ENCODE data around the gene TMEFF2. TPM values are rescaled to one million over a fixed set of nuclear protein-coding genes. Genes with fewer than 3 reads are reported as not detected.

TMEFF2 gene
- total and polyA plus RNA-seq, 10 of the 15 experiments (the other 5 are each of a cell fraction or from before 2014, with no cell fraction given), result not detected

DNA sequence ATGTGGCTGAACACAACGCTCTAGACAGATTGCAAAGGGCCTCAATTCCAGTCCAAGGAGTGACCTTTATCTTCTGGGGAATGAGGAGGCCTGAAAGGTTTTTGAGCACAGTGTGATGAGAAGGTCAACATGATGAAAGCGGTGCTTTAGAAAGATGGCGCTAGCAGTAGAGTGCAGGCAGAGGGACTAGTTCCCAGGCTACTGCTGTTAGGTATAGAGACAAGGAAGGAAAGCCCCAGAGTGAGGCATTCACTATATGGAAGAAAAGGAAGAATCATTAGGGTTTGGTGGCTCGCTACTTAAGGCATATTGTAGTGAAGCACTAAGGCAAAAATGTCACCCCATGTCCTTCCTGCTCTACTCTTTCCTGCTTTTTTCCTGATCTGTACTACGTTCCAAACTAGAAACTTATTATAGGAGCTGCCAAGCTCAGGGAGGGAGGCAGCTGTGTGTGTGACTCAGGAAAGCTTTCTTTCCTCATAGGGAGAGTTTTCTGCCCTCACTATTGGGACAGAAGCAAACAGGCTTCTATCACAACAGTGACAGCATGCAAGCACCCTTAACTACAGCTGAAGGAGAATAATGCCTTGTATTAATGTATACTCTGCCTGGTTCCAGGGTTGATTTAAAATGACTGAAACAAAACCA, 187.0 kb downstream of the TMEFF2 start:
- no peaks in the 10 kb centered on the region for H3K79me2 ChIP-seq (ENCODE audit: control insufficient read depth, insufficient read depth, low read length)
- in situ Hi-C loops (cut with MboI), result no loop called here
- BruUV-seq (replicated peaks), result no TSS peak
- ChIA-PET RAD21 (ENCODE audit: unreplicated experiment) (interaction anchor here (1.4 kb wide), 1 partner anchor 76 kb away, joined by 4 read pairs; no protein-coding TSS in a partner anchor), SMC1A (ENCODE audit: uncharacterized antibody, unreplicated experiment) (interaction anchor here (1.0 kb wide), 1 partner anchor 84 kb away, joined by 3 read pairs; no protein-coding TSS in a partner anchor), CTCF (interaction anchor here (0.7 to 1.6 kb wide), 4 partner anchors 10 to 155 kb away, joined by 3 to 4 read pairs (median 3); no protein-coding TSS in a partner anchor), POLR2A (no interaction called here)
- H3K4me1 ChIP-seq (ENCODE audit: control insufficient read depth, insufficient read depth, low read length), result peaks cover 17% of the 10 kb centered on the region
- H2AFZ ChIP-seq (ENCODE audit: control insufficient read depth, low read depth, low read length), result peak overlapping the region; percentile 29; the same call in 1 of the 2 replicates
- DNase-seq (ENCODE audit: low read depth, low spot score) (no peak), FAIRE-seq (no peak), ATAC-seq (no peak)
- H3K9me3 ChIP-seq (replicated peaks; ENCODE audit: control insufficient read depth, insufficient read depth, low read length), result no peaks in the 10 kb centered on the region
- H3K27me3 ChIP-seq (replicated peaks in 1 of 2; ENCODE audit: control insufficient read depth in 2 of 2, insufficient read depth in 2 of 2, low read length in 1 of 2), result no peaks in the 10 kb centered on the region
- no peak overlapping the region for H3K4me3 ChIP-seq
- H3K36me3 ChIP-seq (ENCODE audit: control insufficient read depth in 2 of 2, insufficient read depth in 2 of 2, low read length in 1 of 2), result no peaks in the 10 kb centered on the region
- no peak overlapping the region for H3K27ac ChIP-seq (ENCODE audit: control insufficient read depth, insufficient read depth)
- H3K4me2 ChIP-seq (ENCODE audit: control insufficient read depth, insufficient read depth), result no peak overlapping the region
- TF ChIP-seq SUZ12 (IDR thresholded peaks at IDR 0.05; ENCODE audit: unreplicated experiment) (no peak), SIN3A (IDR thresholded peaks at IDR 0.05; ENCODE audit: low read depth, low read length) (no peak)
- WGBS (ENCODE audit: insufficient coverage, insufficient replicate concordance, low lambda C conversion rate, missing lambda C conversion rate), result 63% methylated on average over 5 of the region's 5 CpGs
- H4K20me1 ChIP-seq (ENCODE audit: control insufficient read depth, insufficient read depth), result no peaks in the 10 kb centered on the region
- H3K9ac ChIP-seq (ENCODE audit: control insufficient read depth, insufficient read depth, low read length), result no peak overlapping the region
- intact Hi-C loops (cut with micrococcal nuclease; ENCODE audit: unreplicated experiment), result no loop called here

DNA sequence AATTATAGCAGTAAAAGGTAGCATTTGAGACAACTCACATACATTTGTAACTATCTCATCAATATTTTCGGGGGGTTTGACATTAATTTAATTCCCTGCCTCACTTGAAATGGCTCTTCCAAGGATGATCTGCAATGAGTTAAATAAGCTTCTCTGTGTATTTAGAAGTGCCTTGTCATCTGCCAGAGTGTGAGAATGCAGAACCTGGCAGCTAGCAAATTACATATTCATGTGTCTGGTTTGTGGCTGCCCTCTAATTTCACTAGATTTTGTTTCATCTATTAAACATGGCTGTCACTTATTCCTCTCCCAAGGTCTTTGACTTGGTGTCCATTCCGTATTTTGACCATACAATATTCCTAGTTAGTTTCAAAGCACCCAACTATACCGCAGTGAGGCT, 189.5 kb downstream of the TMEFF2 start:
- DNase-seq (ENCODE audit: low read depth, low spot score) (no peak), ATAC-seq (peak; percentile 53), FAIRE-seq (no peak)
- no TSS peak for BruUV-seq (replicated peaks)
- Histone ChIP-seq H3K79me2 (ENCODE audit: control insufficient read depth, insufficient read depth, low read length) (no peaks in the 10 kb centered on the region), H2AFZ (ENCODE audit: control insufficient read depth, low read depth, low read length) (no peak overlapping the region; the same call in 1 of the 2 replicates), H4K20me1 (ENCODE audit: control insufficient read depth, insufficient read depth) (no peaks in the 10 kb centered on the region), H3K27ac (ENCODE audit: control insufficient read depth, insufficient read depth) (peak overlapping the region; percentile 65; the same call in 1 of the 2 replicates), H3K9ac (ENCODE audit: control insufficient read depth, insufficient read depth, low read length) (no peak overlapping the region), H3K4me1 (ENCODE audit: control insufficient read depth, insufficient read depth, low read length) (peaks cover 17% of the 10 kb centered on the region), H3K9me3 (replicated peaks; ENCODE audit: control insufficient read depth, insufficient read depth, low read length) (no peaks in the 10 kb centered on the region), H3K4me2 (ENCODE audit: control insufficient read depth, insufficient read depth) (peak overlapping the region; percentile 60), H3K4me3 (peak overlapping the region; percentile 39; the same call in 1 of the 2 replicates), H3K27me3 (replicated peaks in 1 of 2; ENCODE audit: control insufficient read depth in 2 of 2, insufficient read depth in 2 of 2, low read length in 1 of 2) (no peaks in the 10 kb centered on the region), H3K36me3 (ENCODE audit: control insufficient read depth in 2 of 2, insufficient read depth in 2 of 2, low read length in 1 of 2) (no peaks in the 10 kb centered on the region)
- no peak for TF ChIP-seq GABPA (IDR thresholded peaks at IDR 0.05; ENCODE audit: low read depth)
- peak; percentile 66; the same call in 1 of the 3 replicates for TF ChIP-seq POU2F2 (IDR thresholded peaks at IDR 0.05; ENCODE audit: borderline replicate concordance, low read depth, low read length)
- in situ Hi-C loops (cut with MboI) (no loop called here), intact Hi-C loops (cut with micrococcal nuclease; ENCODE audit: unreplicated experiment) (loop anchor here (2.0 kb wide), 1 partner anchor 26 kb away; no protein-coding TSS in a partner anchor)
- ChIA-PET CTCF (interaction anchor here (0.8 to 1.2 kb wide), 4 partner anchors 15 to 157 kb away, joined by 3 read pairs; no protein-coding TSS in a partner anchor), RAD21 (ENCODE audit: unreplicated experiment) (interaction anchor here (0.8 to 1.2 kb wide), 7 partner anchors 48 to 216 kb away, joined by 3 to 4 read pairs (median 3); no protein-coding TSS in a partner anchor), POLR2A (no interaction called here), SMC1A (ENCODE audit: uncharacterized antibody, unreplicated experiment) (interaction anchor here (0.8 to 1.6 kb wide), 12 partner anchors 9 to 158 kb away, joined by 3 to 10 read pairs (median 4); no protein-coding TSS in a partner anchor)
- 36% methylated on average over 3 of the region's 3 CpGs for WGBS (ENCODE audit: insufficient coverage, insufficient replicate concordance, low lambda C conversion rate, missing lambda C conversion rate)
